ENCODE results near the gene CCDC12. TPM values are rescaled to one million over a fixed set of nuclear protein-coding genes. Genes with fewer than 3 reads are reported as not detected.

CCDC12 gene
- total RNA-seq, 4 donors from 2014 or later: 56.1 to 86.8 (median 81.6) TPM

DNA sequence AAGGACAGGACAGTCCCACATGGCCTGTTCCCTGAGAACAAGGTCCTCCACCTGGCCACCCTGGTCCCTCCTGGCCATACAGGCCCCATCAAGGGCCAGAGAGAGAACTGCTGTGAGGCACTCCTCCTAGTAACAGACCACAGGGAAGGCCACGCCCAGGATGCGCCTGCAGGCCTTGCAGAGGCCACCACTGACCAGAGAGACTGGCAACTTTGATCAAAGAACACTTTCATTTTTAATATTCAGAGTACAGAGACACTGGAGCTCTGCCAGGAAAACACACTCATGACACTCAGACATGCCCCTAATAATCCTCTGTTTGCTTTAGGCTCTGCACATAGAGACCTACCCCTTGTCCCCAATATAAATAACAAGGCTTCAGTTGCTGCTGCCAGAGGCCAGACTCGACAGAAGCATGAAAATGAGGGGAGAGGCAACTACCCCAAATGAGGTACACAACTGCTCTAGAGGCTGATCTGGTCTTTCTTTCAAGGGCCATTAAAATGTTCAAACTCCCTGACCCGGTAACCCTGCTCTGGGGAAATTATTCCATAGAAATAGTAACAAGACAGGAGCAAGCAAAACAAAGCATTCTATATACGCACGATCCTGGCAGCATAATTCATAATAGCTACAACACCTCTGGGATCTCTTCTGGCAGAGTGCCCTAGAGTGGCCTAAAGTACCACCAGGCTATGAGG, 44.8 kb downstream of the CCDC12 start:
- DNase-seq (ENCODE audit: low spot score in 2 of 2): no peak
- Histone ChIP-seq H3K4me3 (no peak overlapping the region), H3K4me1 (peaks cover 94% of the 10 kb centered on the region), H3K27ac (peak overlapping the region; percentile 57), H3K36me3 (no peaks in the 10 kb centered on the region), H3K9me3 (no peaks in the 10 kb centered on the region), H3K27me3 (no peaks in the 10 kb centered on the region)
- 35% methylated on average over 6 of the region's 6 CpGs for WGBS
- TF ChIP-seq, protein P1, sequence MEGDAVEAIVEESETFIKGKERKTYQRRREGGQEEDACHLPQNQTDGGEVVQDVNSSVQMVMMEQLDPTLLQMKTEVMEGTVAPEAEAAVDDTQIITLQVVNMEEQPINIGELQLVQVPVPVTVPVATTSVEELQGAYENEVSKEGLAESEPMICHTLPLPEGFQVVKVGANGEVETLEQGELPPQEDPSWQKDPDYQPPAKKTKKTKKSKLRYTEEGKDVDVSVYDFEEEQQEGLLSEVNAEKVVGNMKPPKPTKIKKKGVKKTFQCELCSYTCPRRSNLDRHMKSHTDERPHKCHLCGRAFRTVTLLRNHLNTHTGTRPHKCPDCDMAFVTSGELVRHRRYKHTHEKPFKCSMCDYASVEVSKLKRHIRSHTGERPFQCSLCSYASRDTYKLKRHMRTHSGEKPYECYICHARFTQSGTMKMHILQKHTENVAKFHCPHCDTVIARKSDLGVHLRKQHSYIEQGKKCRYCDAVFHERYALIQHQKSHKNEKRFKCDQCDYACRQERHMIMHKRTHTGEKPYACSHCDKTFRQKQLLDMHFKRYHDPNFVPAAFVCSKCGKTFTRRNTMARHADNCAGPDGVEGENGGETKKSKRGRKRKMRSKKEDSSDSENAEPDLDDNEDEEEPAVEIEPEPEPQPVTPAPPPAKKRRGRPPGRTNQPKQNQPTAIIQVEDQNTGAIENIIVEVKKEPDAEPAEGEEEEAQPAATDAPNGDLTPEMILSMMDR (IDR thresholded peaks at IDR 0.05): no peak
- no peak for TF ChIP-seq POLR2AphosphoS5 (IDR thresholded peaks at IDR 0.05)
- TF ChIP-seq EP300 (IDR thresholded peaks at IDR 0.05): no peak
- TF ChIP-seq POLR2A (IDR thresholded peaks at IDR 0.05): no peak

DNA sequence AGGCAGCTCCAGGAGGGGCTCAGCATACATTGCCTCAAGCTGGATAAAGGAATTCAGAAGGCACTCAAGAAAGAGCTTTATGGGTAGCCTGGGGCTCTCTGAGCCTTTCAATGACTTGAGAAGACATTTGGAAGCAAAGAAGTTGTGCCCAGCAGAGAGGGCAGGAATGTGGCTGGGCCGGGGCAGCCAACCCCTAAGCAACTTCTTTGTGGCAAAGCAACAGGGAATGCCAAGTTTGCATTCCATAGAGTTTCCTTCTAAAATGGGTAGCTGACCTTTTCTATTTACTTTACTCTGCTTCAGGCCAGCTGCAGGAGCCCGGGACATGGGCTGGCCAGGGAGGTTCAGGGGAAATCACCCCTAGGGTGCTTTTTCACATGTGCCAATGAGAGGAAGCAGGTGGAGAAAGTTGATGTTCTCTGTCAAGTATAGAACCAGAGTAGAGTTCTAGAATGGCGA, 45.6 kb downstream of the CCDC12 start:
- DNase-seq (ENCODE audit: low spot score in 2 of 2): no peak
- TF ChIP-seq, protein P1 (IDR thresholded peaks at IDR 0.05): no peak
- no peak for TF ChIP-seq EP300 (IDR thresholded peaks at IDR 0.05)
- no peak for TF ChIP-seq POLR2A (IDR thresholded peaks at IDR 0.05)
- TF ChIP-seq POLR2AphosphoS5 (IDR thresholded peaks at IDR 0.05): no peak
- H3K4me1 ChIP-seq: peaks cover 94% of the 10 kb centered on the region

DNA sequence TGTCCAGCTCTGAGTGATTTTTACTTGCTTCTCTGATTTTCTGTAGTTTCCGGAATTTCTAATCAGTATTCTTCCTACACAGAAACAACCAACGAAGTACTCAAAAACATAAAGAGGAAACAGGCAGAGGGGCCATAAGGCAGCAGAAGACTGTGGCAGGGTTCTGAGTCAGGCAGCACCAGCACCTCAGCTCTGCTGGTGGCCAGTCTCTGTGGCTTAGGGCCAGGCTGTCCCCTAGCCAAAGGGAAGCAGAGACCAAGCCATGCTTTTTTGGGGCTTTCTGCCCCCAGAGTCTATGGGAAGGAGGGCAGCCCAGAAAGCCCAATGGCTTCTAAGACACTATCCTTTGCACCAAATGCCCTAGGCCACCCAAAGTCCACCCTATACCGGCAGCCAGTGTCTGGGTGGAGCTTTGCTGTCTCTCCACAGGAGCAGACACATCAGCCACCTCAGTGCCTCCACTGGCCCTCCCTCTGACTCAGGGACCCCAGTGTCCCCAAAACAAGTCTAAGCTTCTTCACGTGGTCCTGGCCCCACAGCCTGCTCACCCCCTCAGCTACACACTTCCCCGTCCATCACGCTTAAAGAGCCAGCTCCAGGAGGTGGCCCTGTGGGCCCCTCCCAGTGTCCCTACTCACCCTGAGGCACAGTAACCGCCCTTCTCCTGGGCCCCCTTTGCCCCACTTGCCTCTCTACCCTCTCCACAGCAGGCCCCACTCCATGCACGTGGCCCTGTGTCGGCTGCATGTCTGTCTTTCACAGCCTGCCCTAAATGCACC, 46.2 kb downstream of the CCDC12 start:
- H3K4me1 ChIP-seq: peaks cover 89% of the 10 kb centered on the region
- no peaks in the 10 kb centered on the region for H3K9me3 ChIP-seq
- H3K27ac ChIP-seq: peak overlapping the region; percentile 57
- peak in 1 of 2 donors; percentile 59 for DNase-seq (ENCODE audit: low spot score in 2 of 2)
- H3K36me3 ChIP-seq: peaks cover 7% of the 10 kb centered on the region
- H3K4me3 ChIP-seq: no peak overlapping the region
- H3K27me3 ChIP-seq: no peaks in the 10 kb centered on the region
- 63% methylated on average over 9 of the region's 9 CpGs for WGBS
- TF ChIP-seq POLR2AphosphoS5 (IDR thresholded peaks at IDR 0.05) (no peak), EP300 (IDR thresholded peaks at IDR 0.05) (no peak), POLR2A (IDR thresholded peaks at IDR 0.05) (no peak)
- TF ChIP-seq, protein P1 (IDR thresholded peaks at IDR 0.05): no peak

More for the DNA sequence above, 45.6 kb downstream of the CCDC12 start:
- Histone ChIP-seq H3K9me3 (no peaks in the 10 kb centered on the region), H3K4me3 (no peak overlapping the region), H3K27ac (peak overlapping the region; percentile 57), H3K27me3 (no peaks in the 10 kb centered on the region), H3K36me3 (peaks cover 4% of the 10 kb centered on the region)
- WGBS: 62% methylated on average over 3 of the region's 3 CpGs

DNA sequence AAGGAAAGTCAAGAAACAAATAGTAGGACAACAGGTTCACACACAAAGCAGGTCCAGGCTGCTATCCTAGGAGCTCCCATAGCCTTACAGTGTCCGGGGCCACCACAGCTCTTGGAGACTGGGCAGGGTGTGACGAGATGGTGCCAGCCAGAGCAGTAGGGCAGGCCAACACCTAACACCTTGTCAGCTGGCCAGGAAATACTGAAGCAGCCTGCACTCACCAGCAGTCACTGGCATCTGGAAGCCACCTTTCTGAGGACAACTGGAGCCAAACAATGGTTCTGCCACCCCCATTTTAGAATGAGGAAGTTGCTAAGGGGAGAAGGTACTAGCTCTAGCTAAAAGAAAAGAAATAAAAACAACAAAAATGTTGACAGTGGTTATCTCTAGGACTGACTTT, 47.2 kb downstream of the CCDC12 start:
- Histone ChIP-seq H3K27me3 (no peaks in the 10 kb centered on the region), H3K4me3 (no peak overlapping the region), H3K36me3 (peaks cover 18% of the 10 kb centered on the region), H3K4me1 (peaks cover 79% of the 10 kb centered on the region), H3K27ac (no peak overlapping the region), H3K9me3 (no peaks in the 10 kb centered on the region)
- TF ChIP-seq POLR2AphosphoS5 (IDR thresholded peaks at IDR 0.05) (no peak), EP300 (IDR thresholded peaks at IDR 0.05) (no peak), POLR2A (IDR thresholded peaks at IDR 0.05) (no peak)
- TF ChIP-seq, protein P1 (IDR thresholded peaks at IDR 0.05): no peak
- DNase-seq (ENCODE audit: low spot score in 2 of 2): peak in 1 of 2 donors; percentile 59
- 38% methylated on average over 2 of the region's 2 CpGs for WGBS

DNA sequence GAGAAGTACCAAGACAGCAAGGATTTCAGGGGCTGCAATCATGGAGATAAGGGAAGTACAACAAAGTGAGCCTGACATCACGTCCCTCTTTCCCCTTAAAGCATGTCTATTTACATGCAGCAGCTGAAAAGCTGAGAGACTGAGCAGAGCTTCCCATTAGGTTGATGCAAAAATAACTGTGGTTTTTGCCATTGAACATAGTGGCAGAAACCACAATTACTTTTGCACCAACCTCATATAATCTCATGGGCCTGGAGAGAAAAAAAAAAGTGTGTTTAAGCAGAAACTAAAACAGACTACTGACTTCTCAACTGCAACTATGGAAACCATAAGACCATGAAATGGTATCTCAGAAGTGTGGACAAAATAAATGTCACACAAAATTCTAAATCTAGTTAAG, 48.3 kb downstream of the CCDC12 start:
- H3K4me3 ChIP-seq: no peak overlapping the region
- H3K27ac ChIP-seq: no peak overlapping the region
- H3K36me3 ChIP-seq: peaks cover 28% of the 10 kb centered on the region
- peaks cover 71% of the 10 kb centered on the region for H3K4me1 ChIP-seq
- H3K9me3 ChIP-seq: no peaks in the 10 kb centered on the region
- WGBS: 77% methylated on average over 1 of the region's 1 CpG
- H3K27me3 ChIP-seq: no peaks in the 10 kb centered on the region
- DNase-seq (ENCODE audit: low spot score in 2 of 2): no peak
- TF ChIP-seq EP300 (IDR thresholded peaks at IDR 0.05): no peak
- no peak for TF ChIP-seq POLR2AphosphoS5 (IDR thresholded peaks at IDR 0.05)
- TF ChIP-seq POLR2A (IDR thresholded peaks at IDR 0.05): no peak
- TF ChIP-seq, protein P1 (IDR thresholded peaks at IDR 0.05): no peak

Measured in suprapubic skin (tissue), 4 donors.